H9 (cell line): Measurements from ENCODE around the gene SOS1. TPM values are rescaled to one million over a fixed set of nuclear protein-coding genes. Genes with fewer than 3 reads are reported as not detected.

Source experiments
- DNase-seq: peaks from one replicate; pipeline ENCODE4 v3.0.0-alpha.2; 2017
- H2AFZ ChIP-seq: one replicate; pipeline ENCODE4 v1.6.1; 2013; ENCODE audit warnings: mild to moderate bottlenecking, low read length, control low read depth, moderate library complexity
- H2AK5ac ChIP-seq: 2 replicates; pipeline ENCODE4 v1.6.1; 2013; ENCODE audit warnings: low read length, control low read depth, mixed read lengths; ENCODE audit not compliant: insufficient read length
- H2BK120ac ChIP-seq: one replicate; pipeline ENCODE4 v1.6.1; 2013; ENCODE audit warnings: low read depth, mild to moderate bottlenecking, low read length, control low read depth, inconsistent platforms; ENCODE audit not compliant: poor library complexity, severe bottlenecking
- H2BK12ac ChIP-seq: 2 replicates; pipeline ENCODE4 v1.6.1; 2013; ENCODE audit warnings: low read length, control low read depth, mixed read lengths, low read depth; ENCODE audit not compliant: insufficient read length
- H2BK15ac ChIP-seq: 2 replicates; pipeline ENCODE4 v1.6.1; 2013; ENCODE audit warnings: low read depth, low read length, control low read depth
- H2BK20ac ChIP-seq: one replicate; pipeline ENCODE4 v1.6.1; 2013; ENCODE audit warnings: low read depth, mild to moderate bottlenecking, low read length, control low read depth, inconsistent platforms; ENCODE audit not compliant: poor library complexity, severe bottlenecking
- H2BK5ac ChIP-seq: 2 replicates; pipeline ENCODE4 v1.6.1; 2013; ENCODE audit warnings: low read length, control low read depth, mixed read lengths; ENCODE audit not compliant: insufficient read length
- H3K14ac ChIP-seq: 2 replicates; pipeline ENCODE4 v1.6.1; 2013; ENCODE audit warnings: low read length, control low read depth; ENCODE audit not compliant: insufficient read depth
- H3K18ac ChIP-seq: 2 replicates; pipeline ENCODE4 v1.6.1; 2013; ENCODE audit warnings: low read depth, mild to moderate bottlenecking, mixed read lengths, low read length, control low read depth; ENCODE audit not compliant: insufficient read length
- H3K23ac ChIP-seq: 2 replicates; pipeline ENCODE4 v1.6.1; 2013; ENCODE audit warnings: low read length, control low read depth, mixed read lengths, low read depth; ENCODE audit not compliant: insufficient read length
- H3K23me2 ChIP-seq: 2 replicates; pipeline ENCODE4 v1.6.1; 2013; ENCODE audit warnings: low read depth, mild to moderate bottlenecking, mixed read lengths, low read length, control low read depth; ENCODE audit not compliant: insufficient read length, poor library complexity, severe bottlenecking
- H3K27ac ChIP-seq: 2 replicates; pipeline ENCODE4 v1.5.1; 2013; ENCODE audit warnings: low read length, control low read depth, mixed read lengths, low read depth; ENCODE audit not compliant: insufficient read length
- H3K27me3 ChIP-seq: 2 replicates; pipeline ENCODE4 v1.6.1; 2013; ENCODE audit warnings: low read length, control low read depth, inconsistent platforms; ENCODE audit not compliant: insufficient read depth
- H3K4ac ChIP-seq: 2 replicates; pipeline ENCODE4 v1.6.1; 2013; ENCODE audit warnings: low read depth, mild to moderate bottlenecking, control low read depth, inconsistent platforms, low read length, moderate library complexity
- H3K4me1 ChIP-seq: 2 replicates; pipeline ENCODE4 v1.6.1; 2013; ENCODE audit warnings: low read length, control low read depth, inconsistent platforms; ENCODE audit not compliant: insufficient read depth
- H3K4me2 ChIP-seq: 2 replicates; pipeline ENCODE4 v1.6.1; 2013; ENCODE audit warnings: low read length, control low read depth, mixed read lengths; ENCODE audit not compliant: insufficient read length, insufficient read depth
- H3K56ac ChIP-seq: 2 replicates; pipeline ENCODE4 v1.6.1; 2013; ENCODE audit warnings: low read depth, mild to moderate bottlenecking, mixed read lengths, low read length, control low read depth; ENCODE audit not compliant: insufficient read length
- H3K79me1 ChIP-seq: 2 replicates; pipeline ENCODE4 v1.6.1; 2013; ENCODE audit warnings: low read depth, mild to moderate bottlenecking, moderate library complexity, low read length, control low read depth, inconsistent platforms; ENCODE audit not compliant: insufficient read depth, poor library complexity, severe bottlenecking
- H3K79me2 ChIP-seq: 2 replicates; pipeline ENCODE4 v1.6.1; 2013; ENCODE audit warnings: low read length, control low read depth, inconsistent platforms; ENCODE audit not compliant: insufficient read depth
- H3K9ac ChIP-seq: 2 replicates; pipeline ENCODE4 v1.6.1; 2013; ENCODE audit warnings: low read length, control low read depth, mixed read lengths; ENCODE audit not compliant: insufficient read length; ENCODE audit errors: extremely low read depth
- H3K9me3 ChIP-seq: one replicate; pipeline ENCODE4 v1.6.1; 2013; ENCODE audit warnings: low read depth, low read length, inconsistent platforms; ENCODE audit not compliant: control insufficient read depth
- H3T11ph ChIP-seq: one replicate; pipeline ENCODE4 v1.6.1; 2013; ENCODE audit warnings: mild to moderate bottlenecking, low read length, control low read depth, inconsistent platforms
- H4K20me1 ChIP-seq: one replicate; pipeline ENCODE4 v1.6.1; 2013; ENCODE audit not compliant: control insufficient read depth, insufficient read length, insufficient read depth
- H4K5ac ChIP-seq: 2 replicates; pipeline ENCODE4 v1.6.1; 2013; ENCODE audit warnings: low read depth, mild to moderate bottlenecking, mixed read lengths, low read length, control low read depth; ENCODE audit not compliant: insufficient read length
- H4K8ac ChIP-seq: replicated peaks from 2 replicates; pipeline ENCODE4 v1.6.1; 2013; ENCODE audit warnings: low read length, control low read depth, mixed read lengths, low read depth; ENCODE audit not compliant: insufficient read length
- H4K91ac ChIP-seq: 2 replicates; pipeline ENCODE4 v1.6.1; 2013; ENCODE audit warnings: low read depth, mild to moderate bottlenecking, moderate library complexity, mixed read lengths, low read length, control low read depth; ENCODE audit not compliant: insufficient read length
- H3K27ac Mint-ChIP-seq, 3 experiments: 2 replicates in 2 of 3; 3 replicates in 1 of 3; pipeline ENCODE4 v1.8.0; 2020 to 2021; ENCODE audit warnings: mixed read lengths in 3 of 3, mild to moderate bottlenecking in 1 of 3, moderate library complexity in 1 of 3
- H3K27me3 Mint-ChIP-seq: 2 replicates; pipeline ENCODE4 v1.8.0; 2021; ENCODE audit warnings: low read depth, mild to moderate bottlenecking, moderate library complexity, mixed read lengths
- H3K36me3 Mint-ChIP-seq, 3 experiments: 2 replicates in 2 of 3; 3 replicates in 1 of 3; pipeline ENCODE4 v1.8.0; 2020 to 2021; ENCODE audit warnings: low read depth in 3 of 3, mixed read lengths in 3 of 3; ENCODE audit not compliant: insufficient read depth in 1 of 3
- H3K4me1 Mint-ChIP-seq, 2 experiments: 2 replicates each; pipeline ENCODE4 v1.8.0; 2020; ENCODE audit warnings: mixed read lengths in 2 of 2
- H3K4me3 Mint-ChIP-seq, 2 experiments: 2 replicates in 1 of 2; 3 replicates in 1 of 2; pipeline ENCODE4 v1.8.0; 2020 to 2021; ENCODE audit warnings: mild to moderate bottlenecking in 2 of 2, mixed read lengths in 2 of 2, moderate library complexity in 1 of 2
- H3K9me3 Mint-ChIP-seq, 2 experiments: 2 replicates in 1 of 2; 3 replicates in 1 of 2; pipeline ENCODE4 v1.8.0; 2020; ENCODE audit warnings: mild to moderate bottlenecking in 2 of 2, mixed read lengths in 2 of 2, moderate library complexity in 1 of 2
- CTCF ChIP-seq: fragments of 200-600 bp; sonication (generic); conservative IDR thresholded peaks from 3 replicates; pipeline ENCODE4 v1.8.0; 2021; ENCODE audit warnings: antibody characterized with exemption, mild to moderate bottlenecking
- total RNA-seq: library from RNA; stranded (reverse); gene quantifications from 2 replicates; pipeline ENCODE4 v1.2.1, GENCODE V29; 2021

Gene SOS1
- total RNA-seq, 1 experiment from 2014 or later: 35.8 TPM

- Histone ChIP-seq H3K27me3 (no peaks in the 10 kb centered on the region), H4K91ac (no peak overlapping the region), H2BK15ac (no peak overlapping the region), H3K9me3 (no peaks in the 10 kb centered on the region), H3K9ac (no peak overlapping the region), H4K5ac (no peak overlapping the region), H3K23me2 (no peaks in the 10 kb centered on the region), H3K4me2 (no peak overlapping the region), H3K4ac (no peak overlapping the region), H2AK5ac (no peak overlapping the region), H3K14ac (no peak overlapping the region), H3K18ac (no peak overlapping the region), H3K4me1 (no peaks in the 10 kb centered on the region), H3K79me1 (no peaks in the 10 kb centered on the region), H3K23ac (no peak overlapping the region), H2BK5ac (no peak overlapping the region), H4K8ac (no peak overlapping the region), H3K56ac (no peak overlapping the region), H3T11ph (no peak overlapping the region), H4K20me1 (no peaks in the 10 kb centered on the region), H2BK12ac (no peak overlapping the region), H3K79me2 (no peaks in the 10 kb centered on the region), H2AFZ (no peak overlapping the region), H2BK120ac (no peak overlapping the region), H3K27ac (no peak overlapping the region), H2BK20ac (no peak overlapping the region)
- no peaks in the 10 kb centered on the region for H3K4me1 Mint-ChIP-seq
- H3K27ac Mint-ChIP-seq: no peak overlapping the region
- H3K36me3 Mint-ChIP-seq: peaks cover 5 to 20% (median 16%) of the 10 kb centered on the region in 3 experiments; a peak in 6 of 7 replicates
- H3K9me3 Mint-ChIP-seq: no peaks in the 10 kb centered on the region
- no peak for TF ChIP-seq CTCF
- no peak for DNase-seq
- no peak overlapping the region for H3K4me3 Mint-ChIP-seq
- H3K27me3 Mint-ChIP-seq: no peaks in the 10 kb centered on the region
Measured at GRCh38 chr2:39033980-39034379, 86.9 kb downstream of the SOS1 start.
